ENCODE measurements around the gene CTIF.

DNA sequence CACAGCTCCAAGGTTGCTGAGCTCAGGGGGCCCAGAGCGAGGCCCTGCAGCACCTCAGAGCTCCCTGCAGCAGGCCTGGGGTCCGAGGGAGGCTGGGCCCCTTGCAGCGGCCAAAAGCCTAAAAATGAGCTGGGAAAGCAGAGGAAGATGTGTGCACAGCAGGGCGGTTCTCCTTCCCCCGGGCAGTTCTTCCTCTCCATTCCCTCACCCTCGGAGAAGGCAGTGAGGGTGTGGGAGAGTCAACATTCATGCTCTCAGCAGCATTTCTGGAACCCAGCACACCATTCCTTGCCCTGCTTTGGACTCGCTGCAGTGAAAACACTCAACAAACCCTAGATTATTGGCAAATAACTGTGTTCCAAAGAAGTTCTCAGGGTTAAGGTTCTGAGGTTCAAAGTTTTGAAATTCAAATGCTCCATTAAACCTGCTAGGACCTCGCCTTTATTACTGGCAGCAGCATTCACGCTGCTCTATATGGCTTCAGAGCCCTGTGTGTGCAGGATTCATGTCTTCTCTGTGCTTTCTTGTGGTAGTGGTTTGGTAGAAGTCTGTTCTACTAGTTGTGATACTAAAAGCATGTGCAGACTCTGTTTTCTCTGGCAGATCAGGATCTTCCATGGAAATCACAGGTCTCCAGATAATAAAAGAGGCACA is 79.1 kb downstream of the CTIF start:
- TF ChIP-seq, protein P1, sequence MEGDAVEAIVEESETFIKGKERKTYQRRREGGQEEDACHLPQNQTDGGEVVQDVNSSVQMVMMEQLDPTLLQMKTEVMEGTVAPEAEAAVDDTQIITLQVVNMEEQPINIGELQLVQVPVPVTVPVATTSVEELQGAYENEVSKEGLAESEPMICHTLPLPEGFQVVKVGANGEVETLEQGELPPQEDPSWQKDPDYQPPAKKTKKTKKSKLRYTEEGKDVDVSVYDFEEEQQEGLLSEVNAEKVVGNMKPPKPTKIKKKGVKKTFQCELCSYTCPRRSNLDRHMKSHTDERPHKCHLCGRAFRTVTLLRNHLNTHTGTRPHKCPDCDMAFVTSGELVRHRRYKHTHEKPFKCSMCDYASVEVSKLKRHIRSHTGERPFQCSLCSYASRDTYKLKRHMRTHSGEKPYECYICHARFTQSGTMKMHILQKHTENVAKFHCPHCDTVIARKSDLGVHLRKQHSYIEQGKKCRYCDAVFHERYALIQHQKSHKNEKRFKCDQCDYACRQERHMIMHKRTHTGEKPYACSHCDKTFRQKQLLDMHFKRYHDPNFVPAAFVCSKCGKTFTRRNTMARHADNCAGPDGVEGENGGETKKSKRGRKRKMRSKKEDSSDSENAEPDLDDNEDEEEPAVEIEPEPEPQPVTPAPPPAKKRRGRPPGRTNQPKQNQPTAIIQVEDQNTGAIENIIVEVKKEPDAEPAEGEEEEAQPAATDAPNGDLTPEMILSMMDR (IDR thresholded peaks at IDR 0.05), result no peak
- no peak for TF ChIP-seq POLR2A (IDR thresholded peaks at IDR 0.05)
- TF ChIP-seq POLR2AphosphoS5 (IDR thresholded peaks at IDR 0.05; ENCODE audit: insufficient read depth in 1 of 2, low read depth in 1 of 2), result no peak
